C4-2B (cell line): Measurements from ENCODE around the gene TMEM161B.

Experiments
- H3K27ac ChIP-seq: fragments of 450-650 bp; 2 replicates; pipeline ENCODE4 v1.5.1; 2017
- CTCF ChIP-seq: fragments of 450-650 bp; conservative IDR thresholded peaks from 2 replicates; pipeline ENCODE4 v1.5.1; 2017; ENCODE audit warnings: mild to moderate bottlenecking
- ZFX ChIP-seq: fragments of 450-650 bp; IDR thresholded peaks from 2 replicates; pipeline ENCODE4 v1.6.1; 2017

TMEM161B gene

DNA sequence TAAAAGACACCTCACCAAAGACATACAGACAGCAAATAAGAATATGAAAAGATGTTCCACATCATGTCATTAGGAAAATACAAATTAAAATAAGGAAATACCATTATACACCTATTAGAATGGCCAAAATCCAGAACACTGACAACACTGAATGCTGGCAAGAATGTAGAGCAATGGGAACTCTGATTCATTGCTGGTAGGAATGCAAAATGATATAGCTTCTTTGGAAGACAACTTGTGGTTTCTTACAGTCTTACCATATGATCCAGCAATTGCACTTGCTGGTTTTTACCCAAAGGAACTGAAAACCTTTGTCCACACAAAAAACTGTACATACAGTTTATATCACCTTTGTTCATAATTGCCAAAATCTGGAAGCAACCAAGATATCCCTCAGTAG, 6.5 kb downstream of the TMEM161B start:
- H3K27ac ChIP-seq: no peak overlapping the region

GRCh38 chr5:88258636-88259035, 10.0 kb downstream of the TMEM161B start:
- TF ChIP-seq CTCF: no peak
- TF ChIP-seq ZFX: no peak
- no peak overlapping the region for H3K27ac ChIP-seq

More for the DNA sequence above, 6.5 kb downstream of the TMEM161B start:
- TF ChIP-seq ZFX (no peak), CTCF (no peak)

- TF ChIP-seq CTCF: no peak
- TF ChIP-seq ZFX: no peak
- peak overlapping the region; percentile 74 for H3K27ac ChIP-seq
Observed at GRCh38 chr5:88256872-88257271, 11.8 kb downstream of the TMEM161B start.

DNA sequence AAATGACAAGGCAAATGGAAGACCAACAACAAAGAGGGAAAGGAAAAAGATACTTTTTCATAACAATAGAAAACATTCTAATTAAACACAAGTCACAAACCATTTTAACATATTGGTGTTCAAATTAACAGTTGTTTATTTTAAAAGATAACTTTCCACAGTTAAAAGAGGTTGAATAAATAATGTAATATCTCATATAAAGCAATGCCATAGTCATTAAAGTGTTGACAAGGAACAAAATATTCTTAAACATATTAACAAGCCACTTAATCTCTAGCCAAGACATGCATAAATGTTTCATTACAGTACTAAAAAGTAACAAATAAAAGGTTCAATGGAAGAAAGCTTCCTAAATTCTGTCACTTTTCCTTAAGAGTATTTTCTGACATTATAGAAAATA, 12.6 kb downstream of the TMEM161B start:
- no peak overlapping the region for H3K27ac ChIP-seq
- no peak for TF ChIP-seq CTCF
- TF ChIP-seq ZFX: no peak

GRCh38 chr5:88254320-88254719, 14.3 kb downstream of the TMEM161B start:
- no peak for TF ChIP-seq CTCF
- no peak for TF ChIP-seq ZFX
- no peak overlapping the region; the same call in 1 of the 2 replicates for H3K27ac ChIP-seq

DNA sequence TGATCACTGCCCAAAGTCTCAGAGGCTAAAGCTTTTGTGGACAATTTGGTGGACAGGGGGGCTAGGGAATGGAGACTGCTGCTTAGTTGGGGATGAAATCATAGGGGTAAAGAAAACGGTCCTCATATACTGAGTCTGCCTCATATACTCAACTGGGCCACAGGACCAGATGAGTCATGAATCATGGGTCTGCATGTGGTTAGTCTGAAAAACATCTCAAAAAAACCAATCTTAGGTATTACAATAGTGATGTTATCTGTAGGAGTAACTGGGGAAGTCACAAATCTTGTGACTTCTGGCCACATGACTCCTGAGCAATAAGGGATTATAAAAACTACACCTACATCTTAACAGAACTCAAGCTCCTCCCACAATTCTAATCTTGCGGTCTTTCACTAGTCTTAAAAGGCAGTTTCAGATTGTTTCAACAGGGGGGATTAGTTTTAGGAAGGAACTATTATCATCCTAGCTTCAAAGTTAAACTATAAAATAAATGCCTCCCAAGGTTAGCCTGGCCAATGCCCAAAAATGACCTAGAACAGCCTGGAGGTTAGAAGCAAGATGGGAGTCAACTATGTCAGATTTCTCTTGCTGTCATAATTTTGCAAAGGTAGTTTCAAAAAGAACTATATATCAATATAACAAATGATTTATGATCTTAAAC, 17.5 kb downstream of the TMEM161B start:
- no peak for TF ChIP-seq CTCF
- no peak for TF ChIP-seq ZFX
- no peak overlapping the region for H3K27ac ChIP-seq

GRCh38 chr5:88250010-88250409, 18.6 kb downstream of the TMEM161B start:
- H3K27ac ChIP-seq: no peak overlapping the region
- no peak for TF ChIP-seq CTCF
- TF ChIP-seq ZFX: no peak
